HG03460 (cell line): ENCODE results near the gene EEF1AKMT3.
"Not testable (repeated sequence)": the region's sequence is repeated elsewhere in the genome, so short reads cannot be mapped to it uniquely, and the experiment has no call there.

ENCODE experiments used
- ATAC-seq: cut with Tn5 transposase; IDR thresholded peaks from one replicate; pipeline ENCODE4 v1.9.1; 2021; ENCODE audit not compliant: unreplicated experiment

Gene EEF1AKMT3

GRCh38 chr12:57816001-57816854 lies 43.8 kb downstream of the EEF1AKMT3 start:
- ATAC-seq: no peak

- no peak for ATAC-seq
Observed at GRCh38 chr12:57816855-57817151, 44.4 kb downstream of the EEF1AKMT3 start.

GRCh38 chr12:57817261-57817989 lies 45.0 kb downstream of the EEF1AKMT3 start:
- no peak for ATAC-seq

DNA sequence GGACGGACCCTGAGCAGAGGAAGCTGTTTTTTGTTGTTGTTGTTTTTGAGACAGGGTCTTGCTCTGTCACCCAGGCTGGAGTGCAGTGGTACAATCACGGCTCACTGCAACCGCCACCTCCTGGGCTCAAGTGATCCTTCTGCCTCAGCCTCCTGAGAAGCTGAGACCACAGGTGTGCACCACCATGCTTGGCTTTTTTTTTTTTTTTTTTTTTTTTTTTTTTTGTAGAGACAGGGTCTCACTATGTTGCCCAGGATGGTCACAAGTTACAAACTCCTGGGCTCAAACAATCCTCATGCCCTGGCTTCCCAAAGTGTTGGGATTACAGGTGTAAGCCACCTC lies 45.5 kb downstream of the EEF1AKMT3 start:
- ATAC-seq: not testable (repeated sequence)

DNA sequence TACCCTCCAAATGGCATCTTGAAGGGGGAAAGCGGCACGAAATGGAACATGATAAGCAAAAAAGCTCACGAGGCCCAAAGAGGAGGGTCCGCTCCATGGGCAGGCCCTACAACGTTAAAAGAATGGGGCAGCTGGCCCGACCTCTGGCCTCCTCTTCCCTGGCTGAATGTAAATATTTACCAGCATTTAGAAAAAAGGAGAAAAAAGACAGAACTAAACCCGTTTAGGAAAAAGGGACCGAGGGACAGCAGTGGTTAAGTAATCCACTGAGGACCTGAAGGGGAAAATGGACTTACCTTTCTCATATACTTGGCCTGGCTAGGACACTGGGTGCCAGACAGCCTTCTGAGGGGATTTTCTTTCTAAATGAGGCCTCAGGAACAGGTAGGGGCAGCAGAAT lies 47.7 kb downstream of the EEF1AKMT3 start:
- not testable (repeated sequence) for ATAC-seq

DNA sequence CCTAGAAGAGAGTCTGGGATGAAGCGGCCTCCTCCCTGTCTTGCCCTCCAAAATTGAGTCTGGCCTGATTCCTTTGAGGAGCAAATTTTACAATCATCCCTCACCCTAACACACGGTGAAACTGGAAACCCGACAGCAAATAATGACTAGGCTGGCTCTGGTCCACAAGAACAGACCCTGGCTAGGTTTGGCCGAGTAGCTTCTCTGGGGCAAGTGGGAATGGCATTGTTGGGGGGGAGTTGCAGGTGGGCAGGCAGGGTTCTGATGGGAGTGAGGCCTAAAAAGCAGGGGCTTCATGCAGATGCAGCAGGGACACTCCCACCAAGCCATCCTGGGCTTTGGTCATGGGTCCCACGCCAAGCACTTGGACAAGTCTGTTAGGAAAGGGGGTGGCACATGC lies 48.6 kb downstream of the EEF1AKMT3 start:
- ATAC-seq: not testable (repeated sequence)

GRCh38 chr12:57821474-57822214 lies 49.2 kb downstream of the EEF1AKMT3 start:
- no peak for ATAC-seq

DNA sequence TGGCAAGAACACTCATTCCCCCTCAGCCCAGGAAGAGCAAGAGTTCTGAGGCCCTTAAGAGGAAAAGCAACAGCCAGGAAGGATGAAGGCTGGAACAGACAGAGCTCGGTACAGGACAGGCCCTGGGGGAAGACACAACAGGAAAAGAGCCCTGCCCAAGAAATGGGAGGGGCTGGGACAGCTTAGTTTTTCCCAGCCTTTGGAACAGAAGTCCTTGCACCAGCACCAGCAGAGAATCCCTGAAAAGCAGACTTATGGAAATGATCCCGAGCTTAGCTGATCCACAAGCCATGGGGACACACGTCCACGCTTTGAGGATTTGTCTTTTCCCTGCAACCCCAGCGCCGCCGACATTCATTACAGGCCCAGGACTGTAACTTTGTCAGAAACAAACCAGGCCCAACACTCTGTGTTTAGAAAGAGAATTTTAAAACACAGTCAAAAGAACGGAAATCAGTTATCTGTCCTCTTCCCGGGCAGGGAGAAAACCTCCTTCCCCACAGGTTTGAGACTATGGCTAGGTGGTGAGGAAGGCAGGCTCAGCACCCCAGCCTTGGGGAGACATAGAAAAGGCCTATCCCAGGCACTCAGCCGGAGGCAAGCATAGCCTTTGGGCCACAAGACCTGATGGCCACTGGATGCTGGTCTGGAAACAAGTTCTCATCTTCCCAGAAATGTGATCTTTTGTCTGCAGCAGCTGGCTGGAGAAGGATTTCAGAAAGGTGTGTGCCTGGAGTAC lies 50.1 kb downstream of the EEF1AKMT3 start:
- ATAC-seq: no peak

GRCh38 chr12:57823131-57823907 lies 50.9 kb downstream of the EEF1AKMT3 start:
- ATAC-seq: no peak

DNA sequence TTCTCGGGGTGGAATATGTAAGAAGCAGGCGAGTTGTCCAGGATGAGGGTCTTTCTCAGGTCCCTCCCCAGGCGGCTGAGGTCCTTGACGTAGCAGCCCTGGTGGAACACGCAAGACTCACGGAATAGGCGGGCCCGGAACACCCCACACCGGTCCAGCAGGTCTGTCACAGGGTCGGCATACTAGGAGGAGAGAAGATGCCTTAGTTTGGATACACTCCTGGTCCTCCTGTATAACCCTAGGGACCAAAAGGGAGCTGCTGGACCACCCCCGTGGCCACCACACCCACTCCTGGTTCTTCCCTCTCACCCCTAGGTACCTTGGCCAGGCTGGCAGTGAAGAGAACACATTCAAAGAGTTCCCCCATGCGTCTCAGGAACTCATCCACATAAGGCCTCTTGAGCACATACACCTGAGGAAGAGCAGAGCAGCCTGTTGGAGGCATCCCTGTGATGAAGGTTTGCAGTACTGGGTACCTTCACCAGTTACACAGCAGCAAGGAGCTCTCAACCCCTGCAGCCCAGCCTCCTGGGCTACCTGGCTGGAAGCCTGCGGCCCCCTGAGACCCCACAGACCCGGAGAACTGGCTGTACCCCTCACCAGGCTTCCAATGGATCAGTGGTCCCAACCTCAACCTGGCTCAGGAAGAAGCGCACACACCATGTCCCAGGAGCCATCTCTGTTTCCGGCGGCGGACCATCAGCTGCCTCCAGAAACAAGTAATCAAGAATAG lies 51.7 kb downstream of the EEF1AKMT3 start:
- ATAC-seq: no peak

GRCh38 chr12:57825451-57825850 lies 53.0 kb downstream of the EEF1AKMT3 start:
- no peak for ATAC-seq

- no peak for ATAC-seq
Observed at GRCh38 chr12:57826400-57826799, 54.0 kb downstream of the EEF1AKMT3 start.

DNA sequence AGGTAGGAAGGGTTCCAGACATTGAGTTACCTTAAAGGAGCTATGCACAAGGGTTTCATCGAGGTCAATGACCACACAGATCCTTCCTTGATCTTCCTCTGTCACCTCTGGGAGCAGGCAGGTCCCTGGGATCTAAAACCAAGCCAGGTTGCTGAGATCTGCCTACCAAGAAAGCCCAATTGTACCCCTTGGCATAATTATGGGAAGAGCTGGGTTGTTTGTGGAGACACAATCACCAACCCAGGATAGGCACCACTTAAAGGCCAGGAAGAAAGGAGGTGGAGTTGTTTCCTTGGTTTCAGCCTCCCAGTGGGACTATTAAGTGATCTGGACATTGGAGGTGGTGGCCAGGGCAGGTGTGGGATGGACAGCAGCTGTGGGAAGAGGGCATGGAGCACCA lies 54.6 kb downstream of the EEF1AKMT3 start:
- ATAC-seq: no peak

DNA sequence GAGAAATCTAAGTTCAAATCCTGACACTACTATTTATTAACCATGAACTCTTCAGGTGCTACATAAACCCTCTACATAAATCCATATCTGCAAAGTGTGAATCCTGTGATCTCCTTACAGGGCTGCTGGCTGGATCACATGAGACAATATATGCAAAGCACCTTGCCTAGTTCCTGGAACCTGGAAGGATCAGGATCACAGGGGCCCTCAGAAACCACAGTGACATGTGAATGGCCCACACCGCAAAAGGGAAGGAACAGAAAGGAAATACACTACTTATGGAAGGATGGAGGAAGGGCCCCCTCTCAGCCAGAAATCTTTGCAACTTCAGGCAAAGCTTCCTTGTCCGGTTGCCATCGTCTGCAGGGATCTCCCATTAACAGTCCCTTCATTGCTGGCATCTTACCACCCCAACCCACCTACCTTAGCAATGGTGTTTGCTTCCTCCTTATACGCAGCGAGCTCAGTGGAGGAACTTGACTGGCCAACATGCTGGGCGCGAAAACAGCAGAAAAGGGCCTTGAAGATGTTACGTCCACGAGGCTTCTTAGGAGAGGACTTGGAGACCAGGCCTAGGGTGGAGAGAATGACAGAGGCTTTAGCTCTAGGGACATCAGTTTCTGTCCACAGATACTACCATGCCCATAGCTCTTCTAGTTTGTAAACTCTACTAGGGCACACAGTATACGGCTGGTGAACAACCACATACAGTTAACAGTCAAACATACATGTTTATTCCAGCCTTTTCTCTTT lies 56.8 kb downstream of the EEF1AKMT3 start:
- no peak for ATAC-seq

DNA sequence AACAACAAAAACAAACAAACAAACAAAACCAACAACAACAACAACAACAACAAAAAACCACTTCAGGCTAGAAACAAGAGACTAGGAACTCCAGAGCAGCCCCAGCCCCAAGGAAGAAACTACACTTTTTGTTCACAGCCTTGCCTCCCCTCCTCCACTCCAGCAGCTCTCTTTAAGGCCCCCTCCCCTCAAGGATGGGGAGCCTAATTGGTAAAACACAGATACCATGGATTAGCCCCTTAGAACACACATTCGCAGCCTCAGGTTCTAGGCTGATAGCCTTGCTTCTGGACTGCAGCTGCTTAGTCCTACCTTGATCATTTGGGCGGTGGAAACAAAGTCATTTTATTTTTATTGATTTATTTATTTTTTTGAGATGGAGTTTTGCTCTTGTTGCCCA lies 58.0 kb downstream of the EEF1AKMT3 start:
- ATAC-seq: no peak
